Activated naive CD4-positive, alpha-beta T cell treated with anti-CD3 and anti-CD28 coated beads, Interleukin-2, amount 10 ng/mL, durations not matched to agents 7 days and 5 days (primary cell): ENCODE results near the gene CHMP3.
"Not testable (repeated sequence)": the region's sequence is repeated elsewhere in the genome, so short reads cannot be mapped to it uniquely, and the experiment has no call there.

Experiments
- CTCF ChIA-PET: fragments of 350-600 bp; sonication (Branson Sonifier 250); formaldehyde crosslinking; loops from one replicate; lab custom pipeline; 2021; ENCODE audit warnings: antibody characterized with exemption; lab: Charles Lee
- DNase-seq: peaks from one replicate; pipeline ENCODE4 v3.0.0-alpha.2; 2020
- H3K27ac Mint-ChIP-seq: one replicate; pipeline ENCODE4 v1.8.0; 2021; ENCODE audit warnings: mild to moderate bottlenecking, moderate library complexity, mixed read lengths
- H3K27me3 Mint-ChIP-seq: one replicate; pipeline ENCODE4 v1.8.0; 2021; ENCODE audit warnings: mild to moderate bottlenecking, mixed read lengths
- H3K36me3 Mint-ChIP-seq: one replicate; pipeline ENCODE4 v1.8.0; 2021; ENCODE audit warnings: mixed read lengths
- H3K4me1 Mint-ChIP-seq: one replicate; pipeline ENCODE4 v1.8.0; 2021; ENCODE audit warnings: mixed read lengths
- H3K4me3 Mint-ChIP-seq: one replicate; pipeline ENCODE4 v1.8.0; 2021; ENCODE audit warnings: mild to moderate bottlenecking, moderate library complexity, mixed read lengths
- H3K9me3 Mint-ChIP-seq: one replicate; pipeline ENCODE4 v1.8.0; 2021; ENCODE audit warnings: mixed read lengths

Gene CHMP3

GRCh38 chr2:86566158-86566820 lies 3.0 kb upstream of the CHMP3 start:
- no peak overlapping the region for H3K27ac Mint-ChIP-seq
- CTCF ChIA-PET: no interaction called here
- peaks cover 25% of the 10 kb centered on the region for H3K4me1 Mint-ChIP-seq
- no peak for DNase-seq
- H3K9me3 Mint-ChIP-seq: peaks cover 4% of the 10 kb centered on the region
- H3K27me3 Mint-ChIP-seq: peaks cover 8% of the 10 kb centered on the region
- peaks cover 16% of the 10 kb centered on the region for H3K36me3 Mint-ChIP-seq
- H3K4me3 Mint-ChIP-seq: no peak overlapping the region

DNA sequence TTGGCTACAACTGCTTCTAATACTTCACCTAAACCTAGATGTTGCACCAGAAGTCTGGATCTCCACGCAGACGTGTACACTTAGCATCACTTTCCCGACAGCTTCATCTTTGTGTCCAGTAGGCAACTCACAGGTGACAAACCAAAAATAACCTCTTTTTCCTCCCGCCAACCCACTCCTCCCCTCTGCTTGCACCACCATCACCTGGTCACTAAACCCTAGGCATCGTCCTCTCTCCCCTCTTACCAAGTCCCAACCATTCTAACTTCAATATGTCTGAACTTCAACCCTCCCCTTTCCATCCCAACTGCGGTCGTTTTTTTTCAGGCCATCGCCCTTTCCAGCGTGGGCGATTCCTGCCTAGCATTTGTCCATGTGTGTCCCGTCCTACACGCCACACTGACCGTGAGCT lies 413 bp upstream of the CHMP3 start:
- Mint-ChIP-seq H3K4me1 (peaks cover 42% of the 10 kb centered on the region), H3K9me3 (peaks cover 4% of the 10 kb centered on the region), H3K4me3 (peak overlapping the region; percentile 93), H3K36me3 (peaks cover 33% of the 10 kb centered on the region), H3K27me3 (peaks cover 8% of the 10 kb centered on the region), H3K27ac (peak overlapping the region; percentile 99)
- DNase-seq: no peak
- CTCF ChIA-PET: no interaction called here

DNA sequence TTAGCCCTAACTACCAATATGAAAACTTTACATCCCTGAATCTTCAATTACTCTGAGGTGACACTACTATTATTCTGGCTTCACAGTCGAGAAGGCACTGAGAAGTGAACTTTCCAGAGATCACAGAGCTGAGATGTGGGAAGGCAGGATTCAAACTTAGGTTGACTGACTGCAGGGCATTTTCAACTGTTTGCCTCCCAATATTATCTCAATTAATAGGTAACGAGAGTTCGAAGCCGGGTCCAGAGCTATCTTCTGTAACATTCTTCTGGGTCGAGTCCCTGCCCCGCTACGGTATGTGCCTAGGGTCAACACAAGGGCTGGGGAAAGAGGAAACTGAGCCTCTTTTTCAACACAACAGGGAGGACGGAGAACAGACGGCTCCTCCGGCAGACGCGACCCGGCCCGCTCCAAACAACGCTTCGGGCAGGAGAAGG lies 740 bp downstream of the CHMP3 start:
- DNase-seq: no peak
- CTCF ChIA-PET: no interaction called here
- peak overlapping the region; percentile 99 for H3K27ac Mint-ChIP-seq
- peaks cover 42% of the 10 kb centered on the region for H3K4me1 Mint-ChIP-seq
- H3K9me3 Mint-ChIP-seq: peaks cover 4% of the 10 kb centered on the region
- peak overlapping the region; percentile 93 for H3K4me3 Mint-ChIP-seq
- peaks cover 4% of the 10 kb centered on the region for H3K27me3 Mint-ChIP-seq
- peaks cover 33% of the 10 kb centered on the region for H3K36me3 Mint-ChIP-seq

- peaks cover 43% of the 10 kb centered on the region for H3K4me1 Mint-ChIP-seq
- CTCF ChIA-PET: no interaction called here
- peaks cover 3% of the 10 kb centered on the region for H3K9me3 Mint-ChIP-seq
- no peak overlapping the region for H3K4me3 Mint-ChIP-seq
- H3K27me3 Mint-ChIP-seq: no peaks in the 10 kb centered on the region
- peaks cover 36% of the 10 kb centered on the region for H3K36me3 Mint-ChIP-seq
- DNase-seq: no peak
- H3K27ac Mint-ChIP-seq: no peak overlapping the region
These were observed 5.4 kb downstream of the CHMP3 start for GRCh38 chr2:86557836-86558235.

GRCh38 chr2:86556508-86556907 lies 6.7 kb downstream of the CHMP3 start:
- no peak overlapping the region for H3K27ac Mint-ChIP-seq
- peaks cover 9% of the 10 kb centered on the region for H3K9me3 Mint-ChIP-seq
- CTCF ChIA-PET: no interaction called here
- no peaks in the 10 kb centered on the region for H3K27me3 Mint-ChIP-seq
- DNase-seq: no peak
- no peak overlapping the region for H3K4me3 Mint-ChIP-seq
- H3K36me3 Mint-ChIP-seq: peaks cover 41% of the 10 kb centered on the region
- peaks cover 38% of the 10 kb centered on the region for H3K4me1 Mint-ChIP-seq

- peaks cover 17% of the 10 kb centered on the region for H3K9me3 Mint-ChIP-seq
- H3K36me3 Mint-ChIP-seq: peaks cover 40% of the 10 kb centered on the region
- CTCF ChIA-PET: no interaction called here
- H3K27me3 Mint-ChIP-seq: no peaks in the 10 kb centered on the region
- peak overlapping the region; percentile 62 for H3K27ac Mint-ChIP-seq
- DNase-seq: peak; percentile 37
- peak overlapping the region; percentile 6 for H3K4me3 Mint-ChIP-seq
- peaks cover 18% of the 10 kb centered on the region for H3K4me1 Mint-ChIP-seq
These were observed 10.4 kb downstream of the CHMP3 start for GRCh38 chr2:86552889-86553288.

DNA sequence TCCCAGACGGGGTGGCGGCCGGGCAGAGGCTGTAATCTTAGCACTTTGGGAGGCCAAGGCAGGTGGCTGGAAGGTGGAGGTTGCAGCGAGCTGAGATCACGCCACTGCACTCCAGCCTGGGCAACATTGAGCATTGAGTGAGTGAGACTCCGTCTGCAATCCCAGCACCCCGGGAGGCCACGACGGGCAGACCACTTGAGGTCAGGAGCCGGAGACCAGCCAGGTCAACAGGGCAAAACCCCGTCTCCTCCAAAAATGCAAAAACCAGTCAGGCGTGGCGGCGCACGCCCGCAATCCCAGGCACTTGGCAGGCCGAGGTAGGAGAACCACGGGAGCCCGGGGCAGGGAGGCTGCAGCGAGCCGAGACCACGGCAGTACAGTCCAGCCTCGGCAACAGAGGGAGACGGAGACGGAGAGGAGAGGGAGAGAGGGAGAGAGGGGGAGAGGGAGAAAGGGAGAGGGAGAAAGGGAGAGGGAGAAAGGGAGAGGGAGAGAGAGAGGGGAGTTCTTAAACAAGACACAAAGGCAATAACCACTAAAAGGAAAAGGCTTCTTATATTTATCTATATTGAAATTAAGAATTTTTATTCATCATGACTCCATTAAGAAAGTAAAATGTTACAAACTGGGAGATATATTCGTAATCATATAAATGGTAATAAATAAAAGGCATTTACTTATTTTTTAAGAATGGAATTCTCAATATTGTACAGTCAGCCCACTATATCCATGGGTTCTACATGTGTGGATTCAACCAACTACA lies 13.1 kb downstream of the CHMP3 start:
- H3K4me3 Mint-ChIP-seq, H3K27ac Mint-ChIP-seq, H3K27me3 Mint-ChIP-seq, DNase-seq, CTCF ChIA-PET: not testable (repeated sequence)
- Mint-ChIP-seq H3K4me1 (peaks cover 16% of the 10 kb centered on the region), H3K36me3 (peaks cover 60% of the 10 kb centered on the region), H3K9me3 (peaks cover 36% of the 10 kb centered on the region)

- Mint-ChIP-seq H3K4me1 (peaks cover 16% of the 10 kb centered on the region), H3K9me3 (peaks cover 36% of the 10 kb centered on the region), H3K36me3 (peaks cover 60% of the 10 kb centered on the region)
- CTCF ChIA-PET, H3K4me3 Mint-ChIP-seq, DNase-seq, H3K27ac Mint-ChIP-seq, H3K27me3 Mint-ChIP-seq: not testable (repeated sequence)
These were observed 13.8 kb downstream of the CHMP3 start for GRCh38 chr2:86549440-86549839.

GRCh38 chr2:86548913-86549396 lies 14.3 kb downstream of the CHMP3 start:
- CTCF ChIA-PET, H3K4me3 Mint-ChIP-seq, DNase-seq, H3K27ac Mint-ChIP-seq, H3K27me3 Mint-ChIP-seq: not testable (repeated sequence)
- peaks cover 63% of the 10 kb centered on the region for H3K36me3 Mint-ChIP-seq
- H3K4me1 Mint-ChIP-seq: peaks cover 16% of the 10 kb centered on the region
- peaks cover 36% of the 10 kb centered on the region for H3K9me3 Mint-ChIP-seq

DNA sequence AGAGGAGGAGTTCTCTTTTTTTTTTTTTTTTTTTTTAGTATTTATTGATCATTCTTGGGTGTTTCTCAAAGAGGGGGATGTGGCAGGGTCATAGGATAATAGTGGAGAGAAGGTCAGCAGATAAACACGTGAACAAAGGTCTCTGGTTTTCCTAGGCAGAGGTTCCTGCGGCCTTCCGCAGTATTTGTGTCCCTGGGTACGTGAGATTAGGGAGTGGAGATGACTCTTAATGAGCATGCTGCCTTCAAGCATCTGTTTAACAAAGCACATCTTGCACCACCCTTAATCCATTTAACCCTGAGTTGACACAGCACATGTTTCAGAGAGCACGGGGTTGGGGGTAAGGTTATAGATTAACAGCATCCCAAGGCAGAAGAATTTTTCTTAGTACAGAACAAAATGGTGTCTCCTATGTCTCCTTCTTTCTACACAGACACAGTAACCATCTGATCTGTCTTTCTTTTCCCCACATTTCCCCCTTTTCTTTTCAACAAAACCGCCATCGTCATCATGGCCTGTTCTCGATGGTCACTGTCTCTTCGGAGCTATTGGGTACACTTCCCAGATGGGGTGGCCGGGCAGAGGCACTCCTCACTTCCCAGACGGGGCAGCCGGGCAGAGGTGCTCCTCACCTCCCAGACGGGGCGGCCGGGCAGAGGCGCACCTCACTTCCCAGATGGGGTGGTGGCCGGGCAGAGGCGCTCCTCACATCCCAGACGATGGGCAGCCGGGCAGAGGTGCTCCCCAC lies 14.9 kb downstream of the CHMP3 start:
- CTCF ChIA-PET, H3K27me3 Mint-ChIP-seq, H3K27ac Mint-ChIP-seq, DNase-seq, H3K4me3 Mint-ChIP-seq: not testable (repeated sequence)
- Mint-ChIP-seq H3K9me3 (peaks cover 38% of the 10 kb centered on the region), H3K4me1 (peaks cover 10% of the 10 kb centered on the region), H3K36me3 (peaks cover 62% of the 10 kb centered on the region)

DNA sequence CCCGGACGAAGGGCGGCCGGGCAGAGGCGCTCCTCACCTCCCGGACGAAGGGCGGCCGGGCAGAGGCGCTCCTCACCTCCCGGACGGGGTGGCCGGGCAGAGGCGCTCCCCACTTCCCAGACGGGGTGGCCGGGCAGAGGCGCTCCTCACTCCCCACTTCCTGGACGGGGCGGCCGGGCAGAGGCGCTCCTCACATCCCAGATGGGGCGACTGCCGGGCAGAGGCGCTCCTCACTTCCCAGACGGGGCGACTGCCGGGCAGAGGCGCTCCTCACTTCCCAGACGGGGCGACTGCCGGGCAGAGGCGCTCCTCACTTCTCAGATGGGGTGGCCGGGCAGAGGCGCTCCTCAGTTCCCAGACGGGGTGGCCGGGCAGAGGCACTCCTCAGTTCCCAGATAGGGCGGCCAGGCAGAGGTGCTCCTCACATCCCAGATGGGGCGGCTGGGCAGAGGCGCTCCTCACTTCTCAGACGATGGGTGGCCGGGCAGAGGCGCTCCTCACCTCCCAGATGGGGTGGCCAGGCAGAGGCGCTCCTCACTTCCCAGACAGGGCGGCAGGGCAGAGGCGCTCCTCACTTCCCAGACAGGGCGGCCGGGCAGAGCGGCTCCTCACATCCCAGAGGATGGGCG lies 17.8 kb downstream of the CHMP3 start:
- H3K4me1 Mint-ChIP-seq, DNase-seq, H3K27ac Mint-ChIP-seq, H3K27me3 Mint-ChIP-seq, CTCF ChIA-PET, H3K4me3 Mint-ChIP-seq: not testable (repeated sequence)
- Mint-ChIP-seq H3K9me3 (peaks cover 29% of the 10 kb centered on the region), H3K36me3 (peaks cover 53% of the 10 kb centered on the region)

DNA sequence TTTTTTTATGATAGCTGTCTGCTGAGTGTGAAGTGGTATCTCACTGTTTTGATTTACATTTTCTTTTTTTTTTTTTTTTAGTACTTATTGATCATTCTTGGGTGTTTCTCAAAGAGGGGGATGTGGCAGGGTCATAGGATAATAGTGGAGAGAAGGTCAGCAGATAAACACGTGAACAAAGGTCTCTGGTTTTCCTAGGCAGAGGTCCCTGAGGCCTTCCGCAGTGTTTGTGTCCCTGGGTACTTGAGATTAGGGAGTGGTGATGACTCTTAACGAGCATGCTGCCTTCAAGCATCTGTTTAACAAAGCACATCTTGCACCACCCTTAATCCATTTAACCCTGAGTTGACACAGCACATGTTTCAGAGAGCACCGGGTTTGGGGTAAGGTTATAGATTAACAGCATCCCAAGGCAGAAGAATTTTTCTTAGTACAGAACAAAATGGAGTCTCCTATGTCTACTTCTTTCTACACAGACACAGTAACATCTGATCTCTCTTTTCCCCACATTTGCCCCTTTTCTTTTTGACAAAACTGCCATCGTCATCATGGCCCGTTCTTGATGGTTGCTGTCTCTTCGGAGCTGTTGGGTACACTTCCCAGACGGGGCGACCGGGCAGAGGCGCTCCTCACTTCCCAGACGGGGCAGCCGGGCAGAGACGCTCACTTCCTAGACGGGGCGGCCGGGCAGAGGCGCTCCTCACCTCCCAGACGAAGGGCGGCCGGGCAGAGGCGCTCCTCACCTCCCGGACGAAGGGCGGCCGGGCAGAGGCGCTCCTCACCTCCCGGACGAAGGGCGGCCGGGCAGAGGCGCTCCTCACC lies 18.8 kb downstream of the CHMP3 start:
- H3K4me3 Mint-ChIP-seq, DNase-seq, CTCF ChIA-PET, H3K27ac Mint-ChIP-seq, H3K27me3 Mint-ChIP-seq, H3K4me1 Mint-ChIP-seq: not testable (repeated sequence)
- Mint-ChIP-seq H3K36me3 (peaks cover 52% of the 10 kb centered on the region), H3K9me3 (peaks cover 29% of the 10 kb centered on the region)

GRCh38 chr2:86543793-86544192 lies 19.4 kb downstream of the CHMP3 start:
- no peak for DNase-seq
- Mint-ChIP-seq H3K27ac (no peak overlapping the region), H3K9me3 (peaks cover 29% of the 10 kb centered on the region), H3K36me3 (peaks cover 55% of the 10 kb centered on the region), H3K27me3 (no peaks in the 10 kb centered on the region), H3K4me1 (no peaks in the 10 kb centered on the region), H3K4me3 (no peak overlapping the region)
- CTCF ChIA-PET: no interaction called here
